GM23338 (cell line): ENCODE results near the gene ADSS1. TPM values are rescaled to one million over a fixed set of nuclear protein-coding genes. Genes with fewer than 3 reads are reported as not detected.

Experiments
- ATAC-seq: fragments of 200-7000 bp; cut with Tn5 transposase; 3 replicates; pipeline ENCODE4 v1.9.1; 2020
- DNase-seq: peaks from one replicate; pipeline ENCODE4 v3.0.0-alpha.2; 2015; ENCODE audit warnings: low spot score
- H2AFZ ChIP-seq: fragments of 200-600 bp; sonication (generic); 2 replicates; pipeline ENCODE4 v1.8.0; 2016; ENCODE audit warnings: antibody characterized with exemption, mild to moderate bottlenecking, moderate library complexity
- H3F3A ChIP-seq: fragments of 200-600 bp; sonication (generic); replicated peaks from 2 replicates; pipeline ENCODE4 v1.8.0; 2017; ENCODE audit warnings: antibody characterized with exemption, mixed run types, low read depth
- H3K27ac ChIP-seq: fragments of 200-600 bp; sonication (generic); 2 replicates; pipeline ENCODE4 v1.6.1; 2016; ENCODE audit warnings: low read depth
- H3K27me3 ChIP-seq: fragments of 200-600 bp; sonication (generic); 2 replicates; pipeline ENCODE4 v1.8.0; 2016; ENCODE audit warnings: mild to moderate bottlenecking, mixed run types, moderate library complexity; ENCODE audit not compliant: insufficient read depth
- H3K36me3 ChIP-seq: fragments of 200-600 bp; sonication (generic); 2 replicates; pipeline ENCODE4 v1.8.0; 2016; ENCODE audit warnings: mild to moderate bottlenecking; ENCODE audit not compliant: insufficient read depth
- H3K4me1 ChIP-seq: fragments of 200-600 bp; sonication (generic); 2 replicates; pipeline ENCODE4 v1.8.0; 2016; ENCODE audit warnings: mild to moderate bottlenecking, moderate library complexity; ENCODE audit not compliant: insufficient read depth
- H3K4me2 ChIP-seq: fragments of 200-600 bp; sonication (generic); 2 replicates; pipeline ENCODE4 v1.7.1; 2017; ENCODE audit warnings: mixed run types
- H3K4me3 ChIP-seq: fragments of 200-600 bp; sonication (generic); 2 replicates; pipeline ENCODE4 v1.6.1; 2016; ENCODE audit warnings: mixed run types
- H3K79me2 ChIP-seq: fragments of 200-600 bp; sonication (generic); replicated peaks from 2 replicates; pipeline ENCODE4 v1.8.0; 2017; ENCODE audit warnings: mild to moderate bottlenecking; ENCODE audit not compliant: insufficient read depth
- H3K9me2 ChIP-seq: fragments of 200-600 bp; sonication (generic); 2 replicates; pipeline ENCODE4 v1.8.0; 2017; ENCODE audit not compliant: insufficient read depth
- H4K20me1 ChIP-seq: fragments of 200-600 bp; sonication (generic); replicated peaks from 2 replicates; pipeline ENCODE4 v1.8.0; 2017; ENCODE audit warnings: mild to moderate bottlenecking; ENCODE audit not compliant: insufficient read depth
- H3K27ac Mint-ChIP-seq: 2 replicates; pipeline ENCODE4 v1.8.0; 2020; ENCODE audit warnings: inconsistent platforms, mild to moderate bottlenecking, moderate library complexity, mixed read lengths
- H3K27me3 Mint-ChIP-seq: 3 replicates; pipeline ENCODE4 v1.8.0; 2022; ENCODE audit warnings: low read depth, mild to moderate bottlenecking, moderate library complexity, mixed read lengths, inconsistent platforms; ENCODE audit not compliant: insufficient read depth, poor library complexity
- H3K36me3 Mint-ChIP-seq: 3 replicates; pipeline ENCODE4 v1.8.0; 2021; ENCODE audit warnings: low read depth, mild to moderate bottlenecking, inconsistent platforms, moderate library complexity, mixed read lengths
- H3K4me1 Mint-ChIP-seq: 3 replicates; pipeline ENCODE4 v1.8.0; 2020; ENCODE audit warnings: mild to moderate bottlenecking, inconsistent platforms, mixed read lengths
- H3K4me3 Mint-ChIP-seq: 3 replicates; pipeline ENCODE4 v1.8.0; 2021; ENCODE audit warnings: moderate library complexity, mild to moderate bottlenecking, inconsistent platforms, mixed read lengths
- H3K9me3 Mint-ChIP-seq: 3 replicates; pipeline ENCODE4 v1.8.0; 2020; ENCODE audit warnings: moderate library complexity, mild to moderate bottlenecking, inconsistent platforms, mixed read lengths
- CREB1 ChIP-seq: fragments of 250-450 bp; sonication (Bioruptor Pico); IDR thresholded peaks from 2 replicates; pipeline ENCODE4 v1.5.0; 2020; ENCODE audit warnings: low read depth, mild to moderate bottlenecking, moderate library complexity
- CTCF ChIP-seq, 2 experiments: fragments of 200-600 bp in 1 of 2; sonication (generic) in 1 of 2; conservative IDR thresholded peaks; 2 replicates each; pipeline versions ENCODE4 v1.5.1 to v1.6.1; 2016 to 2017; ENCODE audit warnings: antibody characterized with exemption in 2 of 2, low read depth in 2 of 2, mild to moderate bottlenecking in 2 of 2, moderate library complexity in 1 of 2
- ETS1 ChIP-seq: IDR thresholded peaks from 2 replicates; pipeline ENCODE4 v1.6.1; 2016; ENCODE audit warnings: antibody characterized with exemption
- EZH2 ChIP-seq: fragments of 200-600 bp; sonication (generic); IDR thresholded peaks from one replicate; pipeline ENCODE4 v1.8.0; 2017; ENCODE audit warnings: antibody characterized with exemption, mild to moderate bottlenecking, low read depth; ENCODE audit not compliant: unreplicated experiment
- EZH2phosphoT487 ChIP-seq: fragments of 200-600 bp; sonication (generic); IDR thresholded peaks from one replicate; pipeline ENCODE4 v1.8.1; 2018; ENCODE audit warnings: antibody characterized with exemption; ENCODE audit not compliant: unreplicated experiment
- NANOG ChIP-seq: IDR thresholded peaks from 2 replicates; pipeline ENCODE4 v1.6.1; 2016; ENCODE audit warnings: antibody characterized with exemption, borderline replicate concordance
- POLR2AphosphoS5 ChIP-seq: IDR thresholded peaks from 2 replicates; pipeline ENCODE4 v1.6.1; 2016; ENCODE audit warnings: antibody characterized with exemption, low read depth
- REST ChIP-seq: IDR thresholded peaks from one replicate; pipeline ENCODE4 v1.6.1; 2018; ENCODE audit warnings: antibody characterized with exemption; ENCODE audit not compliant: unreplicated experiment
- STAT1 ChIP-seq: IDR thresholded peaks from one replicate; pipeline ENCODE4 v1.6.1; 2016; ENCODE audit warnings: antibody characterized with exemption; ENCODE audit not compliant: unreplicated experiment
- ZNF114 ChIP-seq: fragments of 250-450 bp; sonication (Bioruptor Pico); IDR thresholded peaks from 2 replicates; pipeline ENCODE4 v1.5.0; 2020; ENCODE audit warnings: mild to moderate bottlenecking, moderate library complexity
- polyA plus RNA-seq: library from polyadenylated mRNA; unstranded; fragments of >200 nt; fragmentation: Nextera tagmentation; extraction: Ambion mirVana; gene quantifications from 2 replicates; pipeline ENCODE4 v1.2.1, GENCODE V29; 2016
- total RNA-seq: library from RNA; depleted of rRNA; stranded (reverse); fragments of >200 nt; shearing (Covaris generic); gene quantifications from 2 replicates; pipeline ENCODE4 v1.2.3, GENCODE V29; 2014

Gene ADSS1
- total and polyA plus RNA-seq, 2 experiments from 2014 or later = 9.5 to 11.6 TPM

GRCh38 chr14:104771374-104771773 lies 47.3 kb downstream of the ADSS1 start (continued):
- TF ChIP-seq REST = no peak
- TF ChIP-seq STAT1 = no peak
- no peak for TF ChIP-seq EZH2phosphoT487

- Mint-ChIP-seq H3K27ac (no peak overlapping the region), H3K4me1 (peaks cover 16% of the 10 kb centered on the region), H3K4me3 (no peak overlapping the region), H3K36me3 (peaks cover 37% of the 10 kb centered on the region), H3K27me3 (peaks cover 7% of the 10 kb centered on the region), H3K9me3 (peaks cover 6% of the 10 kb centered on the region; the same call in 2 of the 3 replicates)
- Histone ChIP-seq H3K79me2 (no peaks in the 10 kb centered on the region), H3K4me3 (no peak overlapping the region), H3K27me3 (no peaks in the 10 kb centered on the region), H4K20me1 (no peaks in the 10 kb centered on the region), H3K4me2 (no peak overlapping the region), H2AFZ (no peak overlapping the region), H3K4me1 (peaks cover 11% of the 10 kb centered on the region), H3K27ac (no peak overlapping the region), H3K36me3 (0 out of 2 replicates have a peak, but pooled peaks cover 5% of the 10 kb centered on the region), H3K9me2 (no peaks in the 10 kb centered on the region), H3F3A (peaks cover 9% of the 10 kb centered on the region; the same call in 1 of the 2 replicates)
- ATAC-seq (no peak), DNase-seq (no peak)
- TF ChIP-seq ETS1 = no peak
- TF ChIP-seq NANOG = no peak
- TF ChIP-seq POLR2AphosphoS5 = no peak
- no peak for TF ChIP-seq EZH2
- no peak for TF ChIP-seq REST
- no peak for TF ChIP-seq ZNF114 (CRISPR knock-in tag)
- no peak for TF ChIP-seq STAT1
- TF ChIP-seq EZH2phosphoT487 = no peak
- TF ChIP-seq CTCF (conservative IDR thresholded peaks at IDR 0.05; ENCODE audit: low read depth in 2 of 2) = no peak
- no peak for TF ChIP-seq CREB1 (CRISPR knock-in tag)
These were observed 48.1 kb downstream of the ADSS1 start for GRCh38 chr14:104771918-104772706.
